Keratinocyte (primary cell): ENCODE data around the gene TBC1D16.

Source experiments
- EZH2 ChIP-seq: IDR thresholded peaks from one replicate; pipeline ENCODE4 v1.6.1; 2012; ENCODE audit warnings: inconsistent platforms, mild to moderate bottlenecking, low read length, moderate library complexity
- TF ChIP-seq, protein P1 (sequence below), 3 experiments: IDR thresholded peaks in 1 of 3; conservative IDR thresholded peaks in 1 of 3; optimal IDR thresholded peaks in 1 of 3; 2 replicates in 2 of 3; 3 replicates in 1 of 3; pipeline versions ENCODE3 to v1.5.1; 2011; ENCODE audit warnings: low read length in 3 of 3, mild to moderate bottlenecking in 3 of 3, moderate library complexity in 2 of 3, control low read depth in 1 of 3, inconsistent platforms in 1 of 3; ENCODE audit not compliant: insufficient read depth in 2 of 3; ENCODE audit errors: extremely low read depth in 1 of 3

GRCh38 chr17:79960788-79961522 is 74.7 kb downstream of the TBC1D16 start:
- TF ChIP-seq, protein P1, sequence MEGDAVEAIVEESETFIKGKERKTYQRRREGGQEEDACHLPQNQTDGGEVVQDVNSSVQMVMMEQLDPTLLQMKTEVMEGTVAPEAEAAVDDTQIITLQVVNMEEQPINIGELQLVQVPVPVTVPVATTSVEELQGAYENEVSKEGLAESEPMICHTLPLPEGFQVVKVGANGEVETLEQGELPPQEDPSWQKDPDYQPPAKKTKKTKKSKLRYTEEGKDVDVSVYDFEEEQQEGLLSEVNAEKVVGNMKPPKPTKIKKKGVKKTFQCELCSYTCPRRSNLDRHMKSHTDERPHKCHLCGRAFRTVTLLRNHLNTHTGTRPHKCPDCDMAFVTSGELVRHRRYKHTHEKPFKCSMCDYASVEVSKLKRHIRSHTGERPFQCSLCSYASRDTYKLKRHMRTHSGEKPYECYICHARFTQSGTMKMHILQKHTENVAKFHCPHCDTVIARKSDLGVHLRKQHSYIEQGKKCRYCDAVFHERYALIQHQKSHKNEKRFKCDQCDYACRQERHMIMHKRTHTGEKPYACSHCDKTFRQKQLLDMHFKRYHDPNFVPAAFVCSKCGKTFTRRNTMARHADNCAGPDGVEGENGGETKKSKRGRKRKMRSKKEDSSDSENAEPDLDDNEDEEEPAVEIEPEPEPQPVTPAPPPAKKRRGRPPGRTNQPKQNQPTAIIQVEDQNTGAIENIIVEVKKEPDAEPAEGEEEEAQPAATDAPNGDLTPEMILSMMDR (optimal IDR thresholded peaks at IDR 0.05 in 1 of 3, IDR thresholded peaks at IDR 0.05 in 1 of 3, conservative IDR thresholded peaks at IDR 0.05 in 1 of 3; ENCODE audit: extremely low read depth in 1 of 3, insufficient read depth in 2 of 3, low read length in 3 of 3) = no peak
- TF ChIP-seq EZH2 = no peak
